22Rv1 (cell line): ENCODE measurements around the gene PEAK1.

Source experiments
- ZFX ChIP-seq: fragments of 450-650 bp; IDR thresholded peaks from 2 replicates; pipeline ENCODE4 v1.6.1; 2017; ENCODE audit warnings: antibody characterized with exemption, borderline replicate concordance
- TF ChIP-seq, protein P1 (sequence below): fragments of 450-650 bp; IDR thresholded peaks from 2 replicates; pipeline ENCODE4 v1.5.1; 2017; ENCODE audit warnings: mild to moderate bottlenecking

DNA sequence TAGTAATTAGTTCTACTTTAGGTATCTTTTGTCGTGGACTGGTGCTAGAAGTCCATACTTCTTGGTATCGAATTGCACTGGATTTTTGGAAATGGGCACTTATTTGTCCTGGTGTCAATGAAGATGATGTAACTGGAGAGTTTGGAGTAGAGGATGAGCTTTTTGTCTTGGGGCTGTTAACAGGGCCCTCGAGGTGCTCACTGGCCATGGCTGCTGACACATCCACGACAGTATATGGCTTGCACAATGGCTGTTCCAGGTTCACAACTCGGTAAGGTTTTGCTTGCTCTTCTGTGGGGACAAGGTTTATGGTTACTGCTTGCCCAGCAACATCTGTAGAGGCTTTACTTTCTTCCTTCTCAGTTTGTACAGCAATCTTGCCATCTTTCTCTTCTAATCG lies 239.6 kb downstream of the PEAK1 start:
- TF ChIP-seq, protein P1, sequence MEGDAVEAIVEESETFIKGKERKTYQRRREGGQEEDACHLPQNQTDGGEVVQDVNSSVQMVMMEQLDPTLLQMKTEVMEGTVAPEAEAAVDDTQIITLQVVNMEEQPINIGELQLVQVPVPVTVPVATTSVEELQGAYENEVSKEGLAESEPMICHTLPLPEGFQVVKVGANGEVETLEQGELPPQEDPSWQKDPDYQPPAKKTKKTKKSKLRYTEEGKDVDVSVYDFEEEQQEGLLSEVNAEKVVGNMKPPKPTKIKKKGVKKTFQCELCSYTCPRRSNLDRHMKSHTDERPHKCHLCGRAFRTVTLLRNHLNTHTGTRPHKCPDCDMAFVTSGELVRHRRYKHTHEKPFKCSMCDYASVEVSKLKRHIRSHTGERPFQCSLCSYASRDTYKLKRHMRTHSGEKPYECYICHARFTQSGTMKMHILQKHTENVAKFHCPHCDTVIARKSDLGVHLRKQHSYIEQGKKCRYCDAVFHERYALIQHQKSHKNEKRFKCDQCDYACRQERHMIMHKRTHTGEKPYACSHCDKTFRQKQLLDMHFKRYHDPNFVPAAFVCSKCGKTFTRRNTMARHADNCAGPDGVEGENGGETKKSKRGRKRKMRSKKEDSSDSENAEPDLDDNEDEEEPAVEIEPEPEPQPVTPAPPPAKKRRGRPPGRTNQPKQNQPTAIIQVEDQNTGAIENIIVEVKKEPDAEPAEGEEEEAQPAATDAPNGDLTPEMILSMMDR = no peak
- no peak for TF ChIP-seq ZFX
